Liver (tissue), 9 donors: Measurements from ENCODE around the gene LGI1. TPM values are rescaled to one million over a fixed set of nuclear protein-coding genes. Genes with fewer than 3 reads are reported as not detected.

Source experiments
- DNase-seq: peaks from one replicate; pipeline ENCODE4 v3.0.0-alpha.2; 2017; ENCODE audit warnings: low spot score
- H3K27ac ChIP-seq, 2 donors: one replicate each; pipeline ENCODE4 v1.7.0; 2013; ENCODE audit warnings: inconsistent platforms in 2 of 2, low read length in 2 of 2, control low read depth in 1 of 2, low read depth in 1 of 2, mild to moderate bottlenecking in 1 of 2
- H3K27me3 ChIP-seq, 4 donors: one replicate each; pipeline versions ENCODE4 v1.6.1 to v1.7.0; 2013; ENCODE audit warnings: low read length in 3 of 4, inconsistent platforms in 1 of 4, mild to moderate bottlenecking in 1 of 4, moderate library complexity in 1 of 4; ENCODE audit not compliant: control insufficient read depth in 4 of 4, insufficient read depth in 4 of 4
- H3K36me3 ChIP-seq, 4 donors: one replicate each; pipeline versions ENCODE4 v1.6.1 to v1.7.0; 2013; ENCODE audit warnings: low read length in 3 of 4, mild to moderate bottlenecking in 3 of 4, low read depth in 1 of 4, moderate library complexity in 1 of 4; ENCODE audit not compliant: control insufficient read depth in 4 of 4, insufficient read depth in 3 of 4
- H3K4me1 ChIP-seq, 4 donors: one replicate each; pipeline versions ENCODE4 v1.6.1 to v1.7.0; 2013; ENCODE audit warnings: low read length in 3 of 4, mild to moderate bottlenecking in 3 of 4, moderate library complexity in 1 of 4; ENCODE audit not compliant: control insufficient read depth in 4 of 4, insufficient read depth in 4 of 4
- H3K4me3 ChIP-seq, 3 donors: one replicate each; pipeline versions ENCODE4 v1.6.1 to v1.7.0; 2013; ENCODE audit warnings: low read length in 3 of 3, control low read depth in 1 of 3, low read depth in 1 of 3, mild to moderate bottlenecking in 1 of 3
- H3K9ac ChIP-seq, 2 donors: one replicate each; pipeline ENCODE4 v1.7.0; 2013; ENCODE audit warnings: low read length in 2 of 2, mild to moderate bottlenecking in 2 of 2, moderate library complexity in 2 of 2, control low read depth in 1 of 2, low read depth in 1 of 2
- H3K9me3 ChIP-seq, 4 donors: one replicate each; pipeline versions ENCODE4 v1.6.1 to v1.7.0; 2013; ENCODE audit warnings: low read length in 3 of 4; ENCODE audit not compliant: control insufficient read depth in 4 of 4
- EGR1 ChIP-seq, 2 donors: IDR thresholded peaks; 2 replicates each; pipeline ENCODE4 v1.6.1; 2016 to 2018; ENCODE audit warnings: antibody characterized with exemption in 2 of 2, low read depth in 2 of 2
- FOXA1 ChIP-seq: IDR thresholded peaks from 2 replicates; pipeline ENCODE4 v1.6.1; 2016; ENCODE audit warnings: antibody characterized with exemption
- FOXA2 ChIP-seq: IDR thresholded peaks from 2 replicates; pipeline ENCODE4 v1.6.1; 2016; ENCODE audit warnings: antibody characterized with exemption
- GABPA ChIP-seq, 2 donors: IDR thresholded peaks in 1 of 2; conservative IDR thresholded peaks in 1 of 2; 2 replicates each; pipeline ENCODE4 v1.6.1; 2016; ENCODE audit warnings: antibody characterized with exemption in 2 of 2, mild to moderate bottlenecking in 1 of 2, moderate library complexity in 1 of 2
- HNF4A ChIP-seq, 2 donors: conservative IDR thresholded peaks; 2 replicates each; pipeline ENCODE4 v1.6.1; 2016; ENCODE audit warnings: antibody characterized with exemption in 2 of 2, mild to moderate bottlenecking in 2 of 2
- HNF4G ChIP-seq: IDR thresholded peaks from 2 replicates; pipeline ENCODE4 v1.6.1; 2016; ENCODE audit warnings: antibody characterized with exemption
- JUND ChIP-seq, 2 donors: IDR thresholded peaks; 2 replicates each; pipeline ENCODE4 v1.6.1; 2016; ENCODE audit warnings: antibody characterized with exemption in 2 of 2
- NR2F2 ChIP-seq: IDR thresholded peaks from 2 replicates; pipeline ENCODE4 v1.6.1; 2016; ENCODE audit warnings: antibody characterized with exemption
- RXRA ChIP-seq, 2 donors: IDR thresholded peaks; 2 replicates each; pipeline ENCODE4 v1.6.1; 2017 to 2018; ENCODE audit warnings: antibody characterized with exemption in 2 of 2, mild to moderate bottlenecking in 1 of 2
- SP1 ChIP-seq: IDR thresholded peaks from 2 replicates; pipeline ENCODE4 v1.6.1; 2018; ENCODE audit warnings: antibody characterized with exemption, mild to moderate bottlenecking
- TAF1 ChIP-seq: conservative IDR thresholded peaks from 2 replicates; pipeline ENCODE4 v1.6.1; 2016; ENCODE audit warnings: antibody characterized with exemption, mild to moderate bottlenecking
- YY1 ChIP-seq: IDR thresholded peaks from 2 replicates; pipeline ENCODE4 v1.6.1; 2016; ENCODE audit warnings: antibody characterized with exemption, mild to moderate bottlenecking
- WGBS: extraction: QIAGEN DNeasy Blood & Tissue Kit; methylation state at CpG from one replicate; pipeline ENCODE4 v1.1.7; 2013; 5-methylcytosine and 5-hydroxymethylcytosine counted together
- polyA plus RNA-seq, 2 donors: library from polyadenylated mRNA; stranded (reverse) in 1 of 2; unstranded in 1 of 2; fragments of 200-250 nt in 1 of 2; fragments of >200 nt in 1 of 2; fragmentation: Nextera tagmentation in 1 of 2; extraction: Ambion mirVana in 1 of 2; gene quantifications; one replicate each; pipeline versions ENCODE4 v1.2.1 to v1.2.3, GENCODE V29; 2013 to 2015
- total RNA-seq, 2 donors: library from RNA; depleted of rRNA; stranded (reverse); fragments of >200 nt; gene quantifications; one replicate each; pipeline ENCODE4 v1.2.3, GENCODE V29; 2014
- TF ChIP-seq, protein P1 (sequence below): fragments of 150-350 bp; IDR thresholded peaks from 2 replicates; pipeline ENCODE4 v1.5.1; 2017; ENCODE audit warnings: improper control_type of control experiment, low read depth, low read length; ENCODE audit not compliant: missing input control
- TF ChIP-seq, protein P2 (sequence below): IDR thresholded peaks from 2 replicates; pipeline ENCODE4 v1.6.1; 2016; ENCODE audit warnings: antibody characterized with exemption
- TF ChIP-seq, protein P3 (sequence below): IDR thresholded peaks from 2 replicates; pipeline ENCODE4 v1.6.1; 2016; ENCODE audit warnings: antibody characterized with exemption
- TF ChIP-seq, protein P4 (sequence below): IDR thresholded peaks from 2 replicates; pipeline ENCODE4 v1.6.1; 2016; ENCODE audit warnings: antibody characterized with exemption, mild to moderate bottlenecking
- donor health status: healthy.
- donor health status: healthy.
- donor health status: healthy.
- donor health status: healthy.
- donor health status: healthy.

LGI1 gene
- total RNA-seq (1 to 10 TPM in 1 of 2 donors, not detected in 1; 1.2 TPM), polyA plus RNA-seq (1 to 10 TPM in 1 of 2 donors, under 1 TPM in 1; 0.28 to 1.1 TPM)

DNA sequence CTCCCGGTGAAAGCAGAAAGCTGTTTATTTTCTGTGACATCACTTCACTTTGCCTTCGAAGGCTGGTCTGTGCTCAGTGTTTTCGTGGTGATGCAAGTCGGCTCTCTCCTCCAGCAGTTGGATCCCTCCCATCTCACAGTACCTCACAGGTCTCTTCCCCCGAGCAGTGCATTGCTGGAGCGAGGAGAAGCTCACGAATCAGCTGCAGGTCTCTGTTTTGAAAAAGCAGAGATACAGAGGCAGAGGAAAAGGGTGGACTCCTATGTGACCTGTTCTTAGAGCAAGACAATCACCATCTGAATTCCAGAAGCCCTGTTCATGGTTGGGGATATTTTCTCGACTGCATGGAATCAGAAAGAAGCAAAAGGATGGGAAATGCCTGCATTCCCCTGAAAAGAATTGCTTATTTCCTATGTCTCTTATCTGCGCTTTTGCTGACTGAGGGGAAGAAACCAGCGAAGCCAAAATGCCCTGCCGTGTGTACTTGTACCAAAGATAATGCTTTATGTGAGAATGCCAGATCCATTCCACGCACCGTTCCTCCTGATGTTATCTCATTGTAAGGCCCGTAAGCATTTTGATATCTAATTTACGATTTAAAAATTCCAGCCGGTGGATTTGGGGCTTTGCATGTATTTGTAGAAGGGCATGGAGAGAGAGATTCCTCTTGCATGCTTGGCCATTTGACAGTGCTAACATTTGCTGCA, at the start of gene LGI1:
LGI1 (plus strand) TSS at position 136 of the 707 bp plus-strand sequence; CDS start at position 345, 209 bp downstream.
- DNase-seq: no peak
- no peak for TF ChIP-seq NR2F2
- TF ChIP-seq, protein P1, sequence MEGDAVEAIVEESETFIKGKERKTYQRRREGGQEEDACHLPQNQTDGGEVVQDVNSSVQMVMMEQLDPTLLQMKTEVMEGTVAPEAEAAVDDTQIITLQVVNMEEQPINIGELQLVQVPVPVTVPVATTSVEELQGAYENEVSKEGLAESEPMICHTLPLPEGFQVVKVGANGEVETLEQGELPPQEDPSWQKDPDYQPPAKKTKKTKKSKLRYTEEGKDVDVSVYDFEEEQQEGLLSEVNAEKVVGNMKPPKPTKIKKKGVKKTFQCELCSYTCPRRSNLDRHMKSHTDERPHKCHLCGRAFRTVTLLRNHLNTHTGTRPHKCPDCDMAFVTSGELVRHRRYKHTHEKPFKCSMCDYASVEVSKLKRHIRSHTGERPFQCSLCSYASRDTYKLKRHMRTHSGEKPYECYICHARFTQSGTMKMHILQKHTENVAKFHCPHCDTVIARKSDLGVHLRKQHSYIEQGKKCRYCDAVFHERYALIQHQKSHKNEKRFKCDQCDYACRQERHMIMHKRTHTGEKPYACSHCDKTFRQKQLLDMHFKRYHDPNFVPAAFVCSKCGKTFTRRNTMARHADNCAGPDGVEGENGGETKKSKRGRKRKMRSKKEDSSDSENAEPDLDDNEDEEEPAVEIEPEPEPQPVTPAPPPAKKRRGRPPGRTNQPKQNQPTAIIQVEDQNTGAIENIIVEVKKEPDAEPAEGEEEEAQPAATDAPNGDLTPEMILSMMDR: no peak
- no peak for TF ChIP-seq HNF4A (conservative IDR thresholded peaks at IDR 0.05)
- no peak for TF ChIP-seq RXRA (IDR thresholded peaks at IDR 0.05)
- TF ChIP-seq, protein P2, sequence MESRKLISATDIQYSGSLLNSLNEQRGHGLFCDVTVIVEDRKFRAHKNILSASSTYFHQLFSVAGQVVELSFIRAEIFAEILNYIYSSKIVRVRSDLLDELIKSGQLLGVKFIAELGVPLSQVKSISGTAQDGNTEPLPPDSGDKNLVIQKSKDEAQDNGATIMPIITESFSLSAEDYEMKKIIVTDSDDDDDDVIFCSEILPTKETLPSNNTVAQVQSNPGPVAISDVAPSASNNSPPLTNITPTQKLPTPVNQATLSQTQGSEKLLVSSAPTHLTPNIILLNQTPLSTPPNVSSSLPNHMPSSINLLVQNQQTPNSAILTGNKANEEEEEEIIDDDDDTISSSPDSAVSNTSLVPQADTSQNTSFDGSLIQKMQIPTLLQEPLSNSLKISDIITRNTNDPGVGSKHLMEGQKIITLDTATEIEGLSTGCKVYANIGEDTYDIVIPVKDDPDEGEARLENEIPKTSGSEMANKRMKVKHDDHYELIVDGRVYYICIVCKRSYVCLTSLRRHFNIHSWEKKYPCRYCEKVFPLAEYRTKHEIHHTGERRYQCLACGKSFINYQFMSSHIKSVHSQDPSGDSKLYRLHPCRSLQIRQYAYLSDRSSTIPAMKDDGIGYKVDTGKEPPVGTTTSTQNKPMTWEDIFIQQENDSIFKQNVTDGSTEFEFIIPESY: no peak
- no peak for TF ChIP-seq YY1
- no peak for TF ChIP-seq FOXA1
- no peak for TF ChIP-seq EGR1 (IDR thresholded peaks at IDR 0.05; ENCODE audit: low read depth in 2 of 2)
- TF ChIP-seq, protein P3, sequence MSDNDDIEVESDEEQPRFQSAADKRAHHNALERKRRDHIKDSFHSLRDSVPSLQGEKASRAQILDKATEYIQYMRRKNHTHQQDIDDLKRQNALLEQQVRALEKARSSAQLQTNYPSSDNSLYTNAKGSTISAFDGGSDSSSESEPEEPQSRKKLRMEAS: no peak
- no peak for TF ChIP-seq JUND (IDR thresholded peaks at IDR 0.05)
- TF ChIP-seq HNF4G: no peak
- TF ChIP-seq FOXA2: no peak
- no peak for TF ChIP-seq TAF1
- no peak for TF ChIP-seq GABPA (IDR thresholded peaks at IDR 0.05 in 1 of 2, conservative IDR thresholded peaks at IDR 0.05 in 1 of 2)
- TF ChIP-seq, protein P4, sequence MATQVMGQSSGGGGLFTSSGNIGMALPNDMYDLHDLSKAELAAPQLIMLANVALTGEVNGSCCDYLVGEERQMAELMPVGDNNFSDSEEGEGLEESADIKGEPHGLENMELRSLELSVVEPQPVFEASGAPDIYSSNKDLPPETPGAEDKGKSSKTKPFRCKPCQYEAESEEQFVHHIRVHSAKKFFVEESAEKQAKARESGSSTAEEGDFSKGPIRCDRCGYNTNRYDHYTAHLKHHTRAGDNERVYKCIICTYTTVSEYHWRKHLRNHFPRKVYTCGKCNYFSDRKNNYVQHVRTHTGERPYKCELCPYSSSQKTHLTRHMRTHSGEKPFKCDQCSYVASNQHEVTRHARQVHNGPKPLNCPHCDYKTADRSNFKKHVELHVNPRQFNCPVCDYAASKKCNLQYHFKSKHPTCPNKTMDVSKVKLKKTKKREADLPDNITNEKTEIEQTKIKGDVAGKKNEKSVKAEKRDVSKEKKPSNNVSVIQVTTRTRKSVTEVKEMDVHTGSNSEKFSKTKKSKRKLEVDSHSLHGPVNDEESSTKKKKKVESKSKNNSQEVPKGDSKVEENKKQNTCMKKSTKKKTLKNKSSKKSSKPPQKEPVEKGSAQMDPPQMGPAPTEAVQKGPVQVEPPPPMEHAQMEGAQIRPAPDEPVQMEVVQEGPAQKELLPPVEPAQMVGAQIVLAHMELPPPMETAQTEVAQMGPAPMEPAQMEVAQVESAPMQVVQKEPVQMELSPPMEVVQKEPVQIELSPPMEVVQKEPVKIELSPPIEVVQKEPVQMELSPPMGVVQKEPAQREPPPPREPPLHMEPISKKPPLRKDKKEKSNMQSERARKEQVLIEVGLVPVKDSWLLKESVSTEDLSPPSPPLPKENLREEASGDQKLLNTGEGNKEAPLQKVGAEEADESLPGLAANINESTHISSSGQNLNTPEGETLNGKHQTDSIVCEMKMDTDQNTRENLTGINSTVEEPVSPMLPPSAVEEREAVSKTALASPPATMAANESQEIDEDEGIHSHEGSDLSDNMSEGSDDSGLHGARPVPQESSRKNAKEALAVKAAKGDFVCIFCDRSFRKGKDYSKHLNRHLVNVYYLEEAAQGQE: no peak
- no peak for TF ChIP-seq SP1
- WGBS: 42% methylated on average over 16 of the region's 16 CpGs
- peak within 1 kb of the TSS in 1 of 2 donors; percentile 26 for H3K27ac ChIP-seq
- H3K9ac ChIP-seq: peak within 1 kb of the TSS in 1 of 2 donors; percentile 42
- no peaks in the 10 kb centered on the region for H3K27me3 ChIP-seq
- H3K9me3 ChIP-seq: no peaks in the 10 kb centered on the region
- peak within 1 kb of the TSS in 2 of 3 donors; percentile 13 to 50 for H3K4me3 ChIP-seq
- H3K4me1 ChIP-seq: peaks cover 0 to 7% (median 2%) of the 10 kb centered on the region in 4 donors
- no peaks in the 10 kb centered on the region for H3K36me3 ChIP-seq
